HUES48 (cell line): ENCODE measurements around the gene BRINP3.

Experiments
- H3K27ac ChIP-seq: one replicate; pipeline ENCODE4 v1.7.0; 2013; ENCODE audit warnings: low read depth, low read length, inconsistent platforms
- H3K27me3 ChIP-seq: 2 replicates; pipeline ENCODE4 v1.6.1; 2013; ENCODE audit warnings: mild to moderate bottlenecking, low read length; ENCODE audit not compliant: control insufficient read depth, insufficient read depth
- H3K36me3 ChIP-seq: 2 replicates; pipeline ENCODE4 v1.6.1; 2013; ENCODE audit warnings: low read length; ENCODE audit not compliant: control insufficient read depth, insufficient read depth
- H3K4me1 ChIP-seq: 2 replicates; pipeline ENCODE4 v1.6.1; 2013; ENCODE audit warnings: mild to moderate bottlenecking, low read length; ENCODE audit not compliant: control insufficient read depth, insufficient read depth
- H3K4me3 ChIP-seq: 2 replicates; pipeline ENCODE4 v1.5.1; 2013; ENCODE audit warnings: mild to moderate bottlenecking, low read depth, low read length
- H3K9ac ChIP-seq: 2 replicates; pipeline ENCODE4 v1.6.1; 2013; ENCODE audit warnings: mild to moderate bottlenecking, low read depth, low read length, moderate library complexity
- H3K9me3 ChIP-seq: 2 replicates; pipeline ENCODE4 v1.6.1; 2013; ENCODE audit warnings: low read length; ENCODE audit not compliant: control insufficient read depth, insufficient read depth

Gene BRINP3

DNA sequence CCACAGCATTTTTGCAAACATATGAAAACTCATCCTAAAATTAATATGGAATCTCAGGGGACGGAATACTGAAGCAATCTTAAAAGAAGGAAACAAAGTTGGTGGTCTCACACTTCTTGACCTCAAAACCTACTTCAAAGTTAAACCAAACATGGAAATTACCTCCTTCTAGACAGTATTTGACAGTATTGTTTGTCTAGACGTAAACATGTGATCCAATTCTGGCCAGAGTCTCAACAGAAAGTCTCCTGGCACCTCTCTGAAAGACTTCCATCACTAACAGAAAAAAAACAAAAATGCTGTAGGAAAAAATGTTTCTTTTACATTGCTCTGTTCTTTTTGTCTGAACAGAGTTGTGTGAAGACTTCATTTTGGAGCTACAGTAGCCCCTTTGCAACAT lies 99.7 kb downstream of the BRINP3 start:
- H3K9me3 ChIP-seq = no peaks in the 10 kb centered on the region
- H3K27ac ChIP-seq = no peak overlapping the region
- no peak overlapping the region for H3K4me3 ChIP-seq

DNA sequence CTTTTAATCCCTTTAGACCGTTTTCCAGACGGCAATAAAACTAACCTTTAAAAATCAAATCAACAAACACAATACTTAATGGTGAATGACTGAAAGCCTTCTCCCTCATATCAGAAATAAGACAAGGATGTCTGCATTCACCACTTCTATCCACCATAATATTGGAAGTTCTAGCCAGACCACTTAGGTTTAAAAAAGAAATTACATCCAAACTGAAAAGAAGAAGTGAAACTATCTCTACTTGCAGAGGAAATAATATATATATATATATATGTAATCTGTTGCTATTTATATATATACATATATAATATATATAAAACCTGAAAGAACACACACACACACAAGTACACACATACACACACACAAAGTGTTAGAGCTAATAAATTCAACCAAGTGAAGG lies 100.4 kb downstream of the BRINP3 start:
- H3K4me3 ChIP-seq = no peak overlapping the region
- H3K27me3 ChIP-seq = no peaks in the 10 kb centered on the region
- no peak overlapping the region for H3K9ac ChIP-seq
- no peaks in the 10 kb centered on the region for H3K4me1 ChIP-seq
- no peaks in the 10 kb centered on the region for H3K9me3 ChIP-seq
- H3K36me3 ChIP-seq = no peaks in the 10 kb centered on the region
- no peak overlapping the region for H3K27ac ChIP-seq

More for the DNA sequence above, 99.7 kb downstream of the BRINP3 start:
- Histone ChIP-seq H3K27me3 (no peaks in the 10 kb centered on the region), H3K9ac (no peak overlapping the region), H3K4me1 (no peaks in the 10 kb centered on the region), H3K36me3 (no peaks in the 10 kb centered on the region)

DNA sequence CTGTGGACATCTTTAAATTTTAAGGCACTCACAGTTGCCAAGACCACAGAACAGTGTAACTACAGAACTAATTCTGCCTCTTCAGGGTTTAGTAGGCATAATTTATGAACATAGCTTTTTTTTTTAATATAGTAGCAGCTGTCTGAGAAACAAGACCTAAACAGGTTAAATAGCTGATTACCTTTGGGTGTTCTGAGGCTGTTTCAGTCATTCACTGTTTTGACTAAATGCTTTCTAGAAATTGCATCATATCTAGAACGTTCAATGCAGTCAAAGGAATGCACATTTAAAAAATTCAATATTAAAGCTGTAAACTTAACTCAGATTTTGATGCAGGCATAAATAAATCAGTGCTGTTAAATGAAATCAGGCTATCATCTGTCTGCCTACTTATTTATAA lies 101.6 kb downstream of the BRINP3 start:
- no peaks in the 10 kb centered on the region for H3K4me1 ChIP-seq
- H3K27ac ChIP-seq = no peak overlapping the region
- H3K9me3 ChIP-seq = no peaks in the 10 kb centered on the region
- H3K4me3 ChIP-seq = no peak overlapping the region
- H3K9ac ChIP-seq = no peak overlapping the region
- H3K36me3 ChIP-seq = no peaks in the 10 kb centered on the region
- no peaks in the 10 kb centered on the region for H3K27me3 ChIP-seq

GRCh38 chr1:190373705-190374336 lies 103.8 kb downstream of the BRINP3 start:
- Histone ChIP-seq H3K36me3 (no peaks in the 10 kb centered on the region), H3K27ac (no peak overlapping the region), H3K9me3 (no peaks in the 10 kb centered on the region), H3K27me3 (no peaks in the 10 kb centered on the region), H3K9ac (no peak overlapping the region), H3K4me3 (no peak overlapping the region), H3K4me1 (no peaks in the 10 kb centered on the region)

DNA sequence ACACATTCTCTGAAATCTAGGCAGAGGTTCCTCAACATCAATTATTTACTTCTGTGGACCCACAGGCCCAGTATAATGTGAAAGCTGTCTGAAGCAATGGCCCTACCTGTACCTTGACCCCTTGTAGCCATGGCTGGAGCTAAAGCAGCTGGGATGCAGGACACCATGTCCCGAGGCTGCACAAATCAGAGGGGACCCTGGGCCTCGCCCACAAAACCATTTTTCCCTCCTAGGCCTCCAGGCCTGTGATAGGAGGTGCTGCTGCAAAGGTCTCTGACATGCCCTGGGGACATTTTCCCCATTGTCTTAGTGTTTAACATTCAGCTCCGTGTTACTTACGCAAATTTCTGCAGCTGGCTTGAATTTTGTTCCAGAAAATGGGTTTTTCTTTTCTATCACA lies 110.5 kb downstream of the BRINP3 start:
- no peak overlapping the region for H3K9ac ChIP-seq
- H3K9me3 ChIP-seq = peaks cover 5% of the 10 kb centered on the region; the same call in 1 of the 2 replicates
- no peaks in the 10 kb centered on the region for H3K36me3 ChIP-seq
- H3K27ac ChIP-seq = no peak overlapping the region
- no peak overlapping the region for H3K4me3 ChIP-seq
- H3K4me1 ChIP-seq = no peaks in the 10 kb centered on the region
- no peaks in the 10 kb centered on the region for H3K27me3 ChIP-seq

GRCh38 chr1:190365283-190365682 lies 112.4 kb downstream of the BRINP3 start:
- H3K36me3 ChIP-seq = no peaks in the 10 kb centered on the region
- H3K4me1 ChIP-seq = no peaks in the 10 kb centered on the region
- H3K9me3 ChIP-seq = peaks cover 5% of the 10 kb centered on the region; the same call in 1 of the 2 replicates

GRCh38 chr1:190353538-190354101 lies 124.0 kb downstream of the BRINP3 start:
- Histone ChIP-seq H3K27me3 (no peaks in the 10 kb centered on the region), H3K9ac (no peak overlapping the region), H3K4me3 (no peak overlapping the region), H3K36me3 (no peaks in the 10 kb centered on the region), H3K4me1 (no peaks in the 10 kb centered on the region), H3K9me3 (no peaks in the 10 kb centered on the region), H3K27ac (no peak overlapping the region)

More at GRCh38 chr1:190365283-190365682, 112.4 kb downstream of the BRINP3 start:
- H3K27me3 ChIP-seq = no peaks in the 10 kb centered on the region
- no peak overlapping the region for H3K27ac ChIP-seq
- no peak overlapping the region for H3K9ac ChIP-seq
- no peak overlapping the region for H3K4me3 ChIP-seq

DNA sequence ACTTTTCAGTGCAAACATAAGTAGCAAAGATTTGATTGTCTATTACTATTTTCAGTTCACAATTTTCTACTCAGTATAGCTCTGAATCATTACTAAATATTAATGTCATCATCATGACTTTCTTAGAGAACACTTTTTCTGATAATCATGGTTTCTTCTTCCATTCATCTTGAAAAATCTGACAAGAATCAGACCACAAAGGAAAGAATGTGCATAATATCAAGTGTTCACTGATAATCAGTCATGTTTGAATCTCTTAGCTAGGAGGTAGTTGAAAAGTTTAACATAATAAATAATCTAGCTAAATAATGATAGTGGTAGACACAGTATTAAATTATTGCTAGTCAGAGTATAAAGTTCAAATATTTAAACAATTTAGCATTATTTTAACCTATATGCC lies 133.2 kb downstream of the BRINP3 start:
- H3K36me3 ChIP-seq = no peaks in the 10 kb centered on the region
- H3K4me1 ChIP-seq = no peaks in the 10 kb centered on the region
- no peak overlapping the region for H3K27ac ChIP-seq
- no peak overlapping the region for H3K4me3 ChIP-seq
- H3K27me3 ChIP-seq = no peaks in the 10 kb centered on the region
- no peak overlapping the region for H3K9ac ChIP-seq
- no peaks in the 10 kb centered on the region for H3K9me3 ChIP-seq

DNA sequence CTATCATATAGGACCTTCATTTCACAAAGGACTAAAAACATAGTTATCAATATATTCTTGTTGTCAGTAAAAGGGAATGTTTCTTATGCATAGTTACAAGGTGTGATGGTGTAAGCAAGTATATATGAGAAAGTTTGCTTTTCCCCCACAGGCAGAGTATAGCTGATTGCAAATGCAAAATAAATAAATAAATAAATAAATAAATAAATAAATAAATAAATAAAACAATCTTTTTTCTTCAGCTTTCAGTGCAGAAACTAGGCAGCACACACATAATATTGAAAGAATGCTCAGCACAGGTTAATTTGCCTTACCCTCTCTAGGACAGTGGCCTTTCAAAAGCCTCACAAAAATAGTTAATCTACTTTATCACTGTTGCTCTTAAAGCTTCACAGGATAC lies 138.8 kb downstream of the BRINP3 start:
- no peak overlapping the region for H3K27ac ChIP-seq
- no peaks in the 10 kb centered on the region for H3K27me3 ChIP-seq

GRCh38 chr1:190328871-190329270 lies 148.8 kb downstream of the BRINP3 start:
- Histone ChIP-seq H3K36me3 (no peaks in the 10 kb centered on the region), H3K27ac (no peak overlapping the region), H3K4me3 (no peak overlapping the region), H3K9me3 (no peaks in the 10 kb centered on the region), H3K9ac (no peak overlapping the region), H3K4me1 (no peaks in the 10 kb centered on the region), H3K27me3 (no peaks in the 10 kb centered on the region)

More for the DNA sequence above, 138.8 kb downstream of the BRINP3 start:
- Histone ChIP-seq H3K36me3 (no peaks in the 10 kb centered on the region), H3K4me3 (no peak overlapping the region), H3K9ac (no peak overlapping the region), H3K9me3 (no peaks in the 10 kb centered on the region), H3K4me1 (no peaks in the 10 kb centered on the region)

DNA sequence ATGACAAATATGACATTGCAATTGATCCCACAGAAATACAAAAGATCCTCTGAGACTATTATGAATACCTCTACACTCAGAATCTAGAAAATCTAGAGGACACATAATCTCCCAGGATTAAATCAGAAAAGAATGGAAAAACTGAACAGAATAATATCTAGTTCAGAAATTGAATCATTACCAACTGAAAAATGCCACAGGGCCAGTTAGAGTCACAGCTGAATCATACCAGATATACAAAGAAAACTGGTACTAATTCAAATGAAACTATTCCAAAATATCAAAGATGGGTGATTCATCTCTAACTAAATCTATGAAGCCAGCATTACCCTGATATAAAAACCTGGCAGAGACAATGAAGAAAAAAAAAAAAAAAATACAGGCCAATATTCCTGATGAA lies 149.3 kb downstream of the BRINP3 start:
- H3K9ac ChIP-seq = no peak overlapping the region
- no peaks in the 10 kb centered on the region for H3K36me3 ChIP-seq
- no peak overlapping the region for H3K4me3 ChIP-seq
- H3K27me3 ChIP-seq = no peaks in the 10 kb centered on the region
- no peaks in the 10 kb centered on the region for H3K4me1 ChIP-seq
- H3K27ac ChIP-seq = no peak overlapping the region
- H3K9me3 ChIP-seq = no peaks in the 10 kb centered on the region
